H9 (cell line): ENCODE results near the gene LRRC3. TPM values are rescaled to one million over a fixed set of nuclear protein-coding genes. Genes with fewer than 3 reads are reported as not detected.
"Not testable (repeated sequence)": the region's sequence is repeated elsewhere in the genome, so short reads cannot be mapped to it uniquely, and the experiment has no call there.

ENCODE experiments used
- DNase-seq: peaks from one replicate; pipeline ENCODE4 v3.0.0-alpha.2; 2017
- H2AFZ ChIP-seq: one replicate; pipeline ENCODE4 v1.6.1; 2013; ENCODE audit warnings: mild to moderate bottlenecking, low read length, control low read depth, moderate library complexity
- H2AK5ac ChIP-seq: 2 replicates; pipeline ENCODE4 v1.6.1; 2013; ENCODE audit warnings: low read length, control low read depth, mixed read lengths; ENCODE audit not compliant: insufficient read length
- H2BK120ac ChIP-seq: one replicate; pipeline ENCODE4 v1.6.1; 2013; ENCODE audit warnings: low read depth, mild to moderate bottlenecking, low read length, control low read depth, inconsistent platforms; ENCODE audit not compliant: poor library complexity, severe bottlenecking
- H2BK12ac ChIP-seq: 2 replicates; pipeline ENCODE4 v1.6.1; 2013; ENCODE audit warnings: low read length, control low read depth, mixed read lengths, low read depth; ENCODE audit not compliant: insufficient read length
- H2BK15ac ChIP-seq: 2 replicates; pipeline ENCODE4 v1.6.1; 2013; ENCODE audit warnings: low read depth, low read length, control low read depth
- H2BK20ac ChIP-seq: one replicate; pipeline ENCODE4 v1.6.1; 2013; ENCODE audit warnings: low read depth, mild to moderate bottlenecking, low read length, control low read depth, inconsistent platforms; ENCODE audit not compliant: poor library complexity, severe bottlenecking
- H2BK5ac ChIP-seq: 2 replicates; pipeline ENCODE4 v1.6.1; 2013; ENCODE audit warnings: low read length, control low read depth, mixed read lengths; ENCODE audit not compliant: insufficient read length
- H3K14ac ChIP-seq: 2 replicates; pipeline ENCODE4 v1.6.1; 2013; ENCODE audit warnings: low read length, control low read depth; ENCODE audit not compliant: insufficient read depth
- H3K18ac ChIP-seq: 2 replicates; pipeline ENCODE4 v1.6.1; 2013; ENCODE audit warnings: low read depth, mild to moderate bottlenecking, mixed read lengths, low read length, control low read depth; ENCODE audit not compliant: insufficient read length
- H3K23ac ChIP-seq: 2 replicates; pipeline ENCODE4 v1.6.1; 2013; ENCODE audit warnings: low read length, control low read depth, mixed read lengths, low read depth; ENCODE audit not compliant: insufficient read length
- H3K23me2 ChIP-seq: 2 replicates; pipeline ENCODE4 v1.6.1; 2013; ENCODE audit warnings: low read depth, mild to moderate bottlenecking, mixed read lengths, low read length, control low read depth; ENCODE audit not compliant: insufficient read length, poor library complexity, severe bottlenecking
- H3K27ac ChIP-seq: 2 replicates; pipeline ENCODE4 v1.5.1; 2013; ENCODE audit warnings: low read length, control low read depth, mixed read lengths, low read depth; ENCODE audit not compliant: insufficient read length
- H3K27me3 ChIP-seq: 2 replicates; pipeline ENCODE4 v1.6.1; 2013; ENCODE audit warnings: low read length, control low read depth, inconsistent platforms; ENCODE audit not compliant: insufficient read depth
- H3K4ac ChIP-seq: 2 replicates; pipeline ENCODE4 v1.6.1; 2013; ENCODE audit warnings: low read depth, mild to moderate bottlenecking, control low read depth, inconsistent platforms, low read length, moderate library complexity
- H3K4me1 ChIP-seq: 2 replicates; pipeline ENCODE4 v1.6.1; 2013; ENCODE audit warnings: low read length, control low read depth, inconsistent platforms; ENCODE audit not compliant: insufficient read depth
- H3K4me2 ChIP-seq: 2 replicates; pipeline ENCODE4 v1.6.1; 2013; ENCODE audit warnings: low read length, control low read depth, mixed read lengths; ENCODE audit not compliant: insufficient read length, insufficient read depth
- H3K56ac ChIP-seq: 2 replicates; pipeline ENCODE4 v1.6.1; 2013; ENCODE audit warnings: low read depth, mild to moderate bottlenecking, mixed read lengths, low read length, control low read depth; ENCODE audit not compliant: insufficient read length
- H3K79me1 ChIP-seq: 2 replicates; pipeline ENCODE4 v1.6.1; 2013; ENCODE audit warnings: low read depth, mild to moderate bottlenecking, moderate library complexity, low read length, control low read depth, inconsistent platforms; ENCODE audit not compliant: insufficient read depth, poor library complexity, severe bottlenecking
- H3K79me2 ChIP-seq: 2 replicates; pipeline ENCODE4 v1.6.1; 2013; ENCODE audit warnings: low read length, control low read depth, inconsistent platforms; ENCODE audit not compliant: insufficient read depth
- H3K9ac ChIP-seq: 2 replicates; pipeline ENCODE4 v1.6.1; 2013; ENCODE audit warnings: low read length, control low read depth, mixed read lengths; ENCODE audit not compliant: insufficient read length; ENCODE audit errors: extremely low read depth
- H3K9me3 ChIP-seq: one replicate; pipeline ENCODE4 v1.6.1; 2013; ENCODE audit warnings: low read depth, low read length, inconsistent platforms; ENCODE audit not compliant: control insufficient read depth
- H3T11ph ChIP-seq: one replicate; pipeline ENCODE4 v1.6.1; 2013; ENCODE audit warnings: mild to moderate bottlenecking, low read length, control low read depth, inconsistent platforms
- H4K20me1 ChIP-seq: one replicate; pipeline ENCODE4 v1.6.1; 2013; ENCODE audit not compliant: control insufficient read depth, insufficient read length, insufficient read depth
- H4K5ac ChIP-seq: 2 replicates; pipeline ENCODE4 v1.6.1; 2013; ENCODE audit warnings: low read depth, mild to moderate bottlenecking, mixed read lengths, low read length, control low read depth; ENCODE audit not compliant: insufficient read length
- H4K8ac ChIP-seq: replicated peaks from 2 replicates; pipeline ENCODE4 v1.6.1; 2013; ENCODE audit warnings: low read length, control low read depth, mixed read lengths, low read depth; ENCODE audit not compliant: insufficient read length
- H4K91ac ChIP-seq: 2 replicates; pipeline ENCODE4 v1.6.1; 2013; ENCODE audit warnings: low read depth, mild to moderate bottlenecking, moderate library complexity, mixed read lengths, low read length, control low read depth; ENCODE audit not compliant: insufficient read length
- H3K27ac Mint-ChIP-seq, 3 experiments: 2 replicates in 2 of 3; 3 replicates in 1 of 3; pipeline ENCODE4 v1.8.0; 2020 to 2021; ENCODE audit warnings: mixed read lengths in 3 of 3, mild to moderate bottlenecking in 1 of 3, moderate library complexity in 1 of 3
- H3K27me3 Mint-ChIP-seq: 2 replicates; pipeline ENCODE4 v1.8.0; 2021; ENCODE audit warnings: low read depth, mild to moderate bottlenecking, moderate library complexity, mixed read lengths
- H3K36me3 Mint-ChIP-seq, 3 experiments: 2 replicates in 2 of 3; 3 replicates in 1 of 3; pipeline ENCODE4 v1.8.0; 2020 to 2021; ENCODE audit warnings: low read depth in 3 of 3, mixed read lengths in 3 of 3; ENCODE audit not compliant: insufficient read depth in 1 of 3
- H3K4me1 Mint-ChIP-seq, 2 experiments: 2 replicates each; pipeline ENCODE4 v1.8.0; 2020; ENCODE audit warnings: mixed read lengths in 2 of 2
- H3K4me3 Mint-ChIP-seq, 2 experiments: 2 replicates in 1 of 2; 3 replicates in 1 of 2; pipeline ENCODE4 v1.8.0; 2020 to 2021; ENCODE audit warnings: mild to moderate bottlenecking in 2 of 2, mixed read lengths in 2 of 2, moderate library complexity in 1 of 2
- H3K9me3 Mint-ChIP-seq, 2 experiments: 2 replicates in 1 of 2; 3 replicates in 1 of 2; pipeline ENCODE4 v1.8.0; 2020; ENCODE audit warnings: mild to moderate bottlenecking in 2 of 2, mixed read lengths in 2 of 2, moderate library complexity in 1 of 2
- CTCF ChIP-seq: fragments of 200-600 bp; sonication (generic); conservative IDR thresholded peaks from 3 replicates; pipeline ENCODE4 v1.8.0; 2021; ENCODE audit warnings: antibody characterized with exemption, mild to moderate bottlenecking
- WGBS: extraction: QIAGEN DNeasy Blood & Tissue Kit; methylation state at CpG from one replicate; pipeline ENCODE4 v1.1.7; 2013; ENCODE audit warnings: missing lambda C conversion rate, low lambda C conversion rate, mixed read lengths; ENCODE audit not compliant: insufficient read length; ENCODE audit errors: extremely low coverage; 5-methylcytosine and 5-hydroxymethylcytosine counted together
- total RNA-seq: library from RNA; stranded (reverse); gene quantifications from 2 replicates; pipeline ENCODE4 v1.2.1, GENCODE V29; 2021

The LRRC3 gene
- total RNA-seq, 1 experiment from 2014 or later = 3.1 TPM

GRCh38 chr21:44416193-44416592, 39.1 kb upstream of the LRRC3 start:
- H3K4me1 ChIP-seq = no peaks in the 10 kb centered on the region
- no peaks in the 10 kb centered on the region for H3K23me2 ChIP-seq
- H3K4me1 Mint-ChIP-seq = peaks cover 3 to 6% of the 10 kb centered on the region in 2 experiments; a peak in 1 of 4 replicates
- H3K27me3 ChIP-seq = no peaks in the 10 kb centered on the region
- no peak overlapping the region for H3K4ac ChIP-seq
- no peak overlapping the region for H2BK120ac ChIP-seq
- H3K14ac ChIP-seq = no peak overlapping the region
- H3K4me2 ChIP-seq = no peak overlapping the region
- peaks cover 3% of the 10 kb centered on the region for H3K9me3 ChIP-seq
- no peak overlapping the region for H3K9ac ChIP-seq
- H3K4me3 Mint-ChIP-seq = no peak overlapping the region
- H4K5ac ChIP-seq = no peak overlapping the region
- no peak overlapping the region for H2BK20ac ChIP-seq
- DNase-seq = no peak
- no peak overlapping the region for H3K23ac ChIP-seq
- no peaks in the 10 kb centered on the region for H3K79me2 ChIP-seq
- no peak overlapping the region for H2AFZ ChIP-seq
- H3K27ac Mint-ChIP-seq = no peak overlapping the region
- H3K79me1 ChIP-seq = no peaks in the 10 kb centered on the region
- H3K27ac ChIP-seq = no peak overlapping the region
- no peak overlapping the region for H3K56ac ChIP-seq
- no peak overlapping the region for H4K91ac ChIP-seq
- H4K8ac ChIP-seq = no peak overlapping the region
- H2BK12ac ChIP-seq = no peak overlapping the region
- no peak overlapping the region for H2BK15ac ChIP-seq
- WGBS = no CpG with 5 or more reads among the region's 8 CpGs
- no peak overlapping the region for H3T11ph ChIP-seq
- H4K20me1 ChIP-seq = no peaks in the 10 kb centered on the region
- no peak overlapping the region for H2BK5ac ChIP-seq
- no peaks in the 10 kb centered on the region; the same call in 1 of the 2 replicates for H3K27me3 Mint-ChIP-seq
- no peak overlapping the region for H2AK5ac ChIP-seq
- TF ChIP-seq CTCF = no peak
- no peak overlapping the region for H3K18ac ChIP-seq
- peaks cover 0 to 5% (median 4%) of the 10 kb centered on the region in 3 experiments; a peak in 4 of 7 replicates for H3K36me3 Mint-ChIP-seq
- H3K9me3 Mint-ChIP-seq = peaks cover 18 to 41% of the 10 kb centered on the region in 2 experiments

GRCh38 chr21:44417621-44418107, 37.6 kb upstream of the LRRC3 start:
- not testable (repeated sequence) for H3K9ac ChIP-seq, H2AFZ ChIP-seq, H2BK20ac ChIP-seq, H3K4me3 Mint-ChIP-seq, H4K8ac ChIP-seq, H3K4me1 ChIP-seq, H3K4ac ChIP-seq, H3K27me3 Mint-ChIP-seq, H3K56ac ChIP-seq, DNase-seq, H2BK12ac ChIP-seq, H4K91ac ChIP-seq, H3K14ac ChIP-seq, H3T11ph ChIP-seq, H2AK5ac ChIP-seq, H3K9me3 ChIP-seq, H3K27ac ChIP-seq, H3K23me2 ChIP-seq, H3K23ac ChIP-seq, H2BK120ac ChIP-seq, H2BK5ac ChIP-seq, H2BK15ac ChIP-seq, H3K36me3 Mint-ChIP-seq, H3K27ac Mint-ChIP-seq, H3K79me2 ChIP-seq, H3K18ac ChIP-seq, H3K79me1 ChIP-seq, H4K20me1 ChIP-seq, H3K4me1 Mint-ChIP-seq, H3K27me3 ChIP-seq, H4K5ac ChIP-seq, H3K4me2 ChIP-seq
- H3K9me3 Mint-ChIP-seq = peaks cover 18 to 38% of the 10 kb centered on the region in 2 experiments
- no CpG with 5 or more reads among the region's 21 CpGs for WGBS
